Activated CD8-positive, alpha-beta memory T cell treated with anti-CD3 and anti-CD28 coated beads for 24 hours (primary cell): ENCODE results near the gene SQOR.
A peak's percentile ranks its signal among the peaks of the same experiment; 100 is the strongest.

Source experiments
- DNase-seq: peaks from one replicate; pipeline ENCODE4 v3.0.0-alpha.2; 2020

The SQOR gene

DNA sequence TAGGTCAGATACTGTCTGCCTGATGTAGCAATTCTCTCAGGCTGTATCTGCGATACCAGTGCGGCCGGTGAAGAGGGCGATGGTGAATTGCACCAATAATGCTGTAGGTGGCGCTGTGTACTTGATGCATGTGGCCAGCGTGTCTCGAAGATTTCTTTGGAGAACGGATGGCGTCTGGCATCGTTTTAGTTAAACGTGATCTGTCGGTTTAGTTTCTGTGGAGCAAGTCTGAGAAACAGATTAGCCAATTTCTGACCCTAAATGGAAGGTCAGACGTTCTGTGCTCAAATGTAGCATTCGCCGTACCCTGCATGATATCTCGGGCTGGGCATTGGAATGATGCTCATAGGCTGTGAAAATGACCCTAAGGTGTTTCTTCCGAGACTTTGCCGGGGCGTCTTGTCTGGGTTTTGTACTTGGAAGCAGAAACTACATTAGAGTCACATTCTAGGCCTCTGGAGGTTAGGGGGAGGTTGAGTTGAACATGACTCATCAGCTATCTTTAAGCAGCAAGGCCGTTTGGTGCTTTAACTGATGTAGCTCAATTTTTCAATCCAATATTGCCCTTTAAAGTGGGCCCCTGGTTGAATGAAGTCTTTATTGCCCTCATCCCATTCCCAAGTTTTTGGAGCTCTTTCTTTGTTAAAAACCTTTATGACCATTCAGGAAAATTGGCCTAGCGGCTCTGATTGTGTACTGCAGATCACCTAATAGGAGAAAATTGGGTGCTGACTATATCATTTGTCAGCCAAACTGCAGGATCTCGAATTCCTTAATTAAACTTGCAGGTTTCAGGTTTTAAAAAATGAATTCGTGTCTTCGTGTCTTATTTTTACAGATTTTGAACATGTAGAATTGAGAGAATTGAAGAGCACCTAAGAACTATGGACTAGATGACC, 80.0 kb downstream of the SQOR start:
- DNase-seq, result peak; percentile 65

DNA sequence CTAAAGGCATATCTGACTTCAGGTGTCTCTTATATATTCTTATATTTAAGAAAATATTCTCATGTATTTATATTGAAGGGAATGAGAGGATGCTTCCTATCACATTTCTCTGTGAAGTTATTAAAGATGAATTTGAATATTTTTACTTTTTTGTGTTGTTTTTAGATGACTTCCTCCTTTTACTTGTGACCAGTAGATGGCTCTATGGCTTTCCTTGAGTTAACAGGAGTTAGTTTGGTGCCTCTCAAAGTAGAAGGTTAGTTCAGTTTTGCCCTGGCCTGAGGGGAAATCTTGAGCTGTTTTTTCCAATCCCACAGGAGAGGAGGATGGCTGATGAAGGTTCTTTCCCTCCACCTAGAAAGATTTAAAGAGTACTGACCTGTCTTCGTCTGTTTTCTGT, 80.7 kb downstream of the SQOR start:
- no peak for DNase-seq

DNA sequence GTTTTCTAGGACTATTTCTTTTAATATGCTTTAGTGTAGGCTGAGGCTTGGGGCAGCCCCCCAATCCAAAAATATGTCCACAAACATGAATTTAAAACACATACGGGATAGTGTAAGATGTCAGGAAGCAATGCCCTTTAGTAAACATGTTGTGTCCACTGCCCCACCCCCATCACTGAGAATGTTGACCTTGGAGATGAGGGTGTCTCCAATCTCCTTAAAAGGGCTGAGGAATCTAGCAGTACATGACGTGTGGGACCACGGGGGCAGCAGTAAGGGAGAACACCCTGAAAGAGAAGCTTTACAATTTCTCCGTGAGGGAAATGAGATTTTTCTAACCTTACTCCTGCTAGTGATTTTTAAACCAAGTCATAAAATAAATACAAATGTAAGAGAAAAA, 84.7 kb downstream of the SQOR start:
- DNase-seq, result no peak

DNA sequence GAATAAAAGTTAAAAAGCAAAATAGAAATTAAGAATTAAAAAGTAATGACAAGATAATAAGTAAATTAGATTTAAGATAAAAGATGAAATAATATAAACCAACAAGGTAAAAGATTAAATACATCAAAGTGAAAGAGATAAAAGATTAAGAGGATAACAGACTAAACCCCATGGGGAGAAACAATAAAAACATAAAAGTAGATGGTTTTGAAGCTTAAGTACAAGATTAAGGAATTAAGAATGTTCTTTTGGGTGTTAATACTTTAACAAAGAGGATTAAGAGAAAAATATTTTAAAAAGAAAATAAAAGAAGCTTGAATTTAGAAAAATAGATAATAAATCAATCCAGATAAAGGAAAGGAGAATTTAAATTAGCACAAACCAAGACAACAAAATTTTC, 85.4 kb downstream of the SQOR start:
- DNase-seq, result no peak

DNA sequence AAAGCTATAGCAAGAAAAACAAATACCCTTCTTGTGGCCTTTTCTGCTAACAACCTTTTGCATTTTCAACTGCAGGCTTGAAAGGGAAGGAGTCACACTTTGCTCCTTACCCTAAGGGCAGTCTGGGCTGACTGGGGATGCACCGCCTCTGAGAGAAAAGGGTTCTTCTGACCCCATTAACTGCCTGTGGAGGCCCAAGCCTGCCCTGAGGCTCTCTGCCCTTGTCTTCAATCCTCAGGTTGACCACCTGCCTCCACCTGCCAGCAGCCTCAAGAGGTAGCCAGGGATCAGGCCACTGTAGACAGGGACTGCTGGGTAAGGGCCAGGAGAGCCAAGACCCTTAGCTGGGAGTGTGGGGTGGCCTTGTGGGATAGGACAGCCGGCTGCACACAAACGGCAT, 93.8 kb downstream of the SQOR start:
- no peak for DNase-seq

DNA sequence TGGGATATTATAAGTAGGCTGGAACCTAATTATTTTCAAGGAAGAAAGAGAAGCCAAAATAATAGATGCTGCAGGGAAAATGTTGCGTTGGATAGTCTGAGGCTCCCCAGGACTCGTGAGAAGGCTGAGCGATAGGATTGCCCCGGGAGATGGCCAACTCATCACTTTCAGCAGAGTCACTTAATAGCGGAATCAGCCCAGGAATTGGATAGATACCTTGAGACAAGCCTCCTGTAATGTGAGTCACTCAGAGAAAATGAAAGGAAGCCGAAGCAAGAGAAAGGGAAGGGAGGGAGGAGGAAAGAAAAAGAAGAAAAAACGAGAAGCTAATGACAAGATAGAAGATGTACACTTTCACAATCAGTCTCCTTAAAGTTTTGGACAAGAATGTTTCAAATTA, 94.3 kb downstream of the SQOR start:
- DNase-seq, result no peak

DNA sequence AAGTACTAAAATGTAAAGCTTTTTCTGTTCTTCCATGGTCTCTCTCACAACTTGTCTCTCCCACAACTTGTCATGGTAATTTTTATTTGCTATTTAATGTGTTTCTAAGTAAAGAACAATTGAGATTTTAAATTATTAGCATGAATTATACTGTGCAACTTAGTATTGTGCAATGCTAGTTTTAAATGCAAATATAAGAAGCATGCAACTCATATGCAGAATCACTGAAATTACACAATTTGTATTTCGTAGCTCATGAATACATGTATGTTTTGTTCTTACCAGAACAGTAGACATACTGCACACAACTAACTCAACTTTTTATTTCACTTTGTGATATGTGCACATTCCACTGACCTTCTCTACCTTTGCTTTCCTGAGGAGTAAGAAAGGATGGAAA, 96.5 kb downstream of the SQOR start:
- DNase-seq, result no peak

DNA sequence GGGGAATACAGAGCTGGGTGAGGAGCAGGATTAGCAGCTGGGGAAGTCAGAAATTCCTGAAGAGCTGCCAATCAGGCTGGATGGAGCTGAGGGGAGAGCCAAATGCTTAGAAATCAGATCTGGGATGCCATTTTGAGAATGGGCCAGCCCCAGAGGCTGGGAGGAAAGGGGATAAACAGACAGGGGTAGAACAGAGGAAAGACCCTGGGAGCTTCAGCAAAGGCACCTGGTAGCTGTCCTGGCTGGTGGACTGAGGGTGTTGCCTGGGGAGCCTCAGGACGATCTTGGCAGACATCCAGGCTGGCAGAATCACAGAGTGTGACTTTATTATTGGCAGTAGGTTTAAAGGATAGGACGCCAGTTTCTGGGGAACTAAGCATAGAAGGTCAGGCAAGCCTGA, 97.8 kb downstream of the SQOR start:
- DNase-seq, result no peak

DNA sequence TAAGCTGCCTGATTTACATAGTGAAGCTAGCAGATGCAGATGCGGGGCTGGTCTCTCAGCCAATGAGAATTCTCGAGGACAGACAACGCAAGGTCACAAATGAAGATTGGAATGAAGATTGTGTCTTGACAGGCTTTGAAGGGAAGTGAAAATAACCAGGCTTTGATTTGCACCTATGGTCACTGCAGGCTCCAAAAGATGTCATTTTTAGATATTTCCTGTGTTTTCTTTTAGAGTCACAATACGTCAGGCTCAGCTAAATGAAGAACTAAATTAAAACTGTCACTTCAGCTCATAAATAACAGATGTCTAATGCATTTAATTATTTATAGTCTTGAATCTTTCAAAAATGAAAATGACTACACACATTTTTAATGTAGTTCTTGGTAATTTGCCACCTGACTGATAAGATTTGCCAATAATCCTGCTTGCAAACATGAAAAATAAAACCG, 99.5 kb downstream of the SQOR start:
- DNase-seq, result no peak
